ENCODE measurements around the gene NOS1AP.
"Not testable (repeated sequence)": the region's sequence is repeated elsewhere in the genome, so short reads cannot be mapped to it uniquely, and the experiment has no call there.

NOS1AP gene

GRCh38 chr1:162197615-162198421, 128.3 kb downstream of the NOS1AP start:
- no peak for DNase-seq

GRCh38 chr1:162200096-162200847, 130.8 kb downstream of the NOS1AP start:
- no peak for DNase-seq

GRCh38 chr1:162201062-162201461, 131.6 kb downstream of the NOS1AP start:
- DNase-seq, result not testable (repeated sequence)

- no peak for DNase-seq
These were observed 134.8 kb downstream of the NOS1AP start for GRCh38 chr1:162204129-162204822.

GRCh38 chr1:162204823-162205155, 135.3 kb downstream of the NOS1AP start:
- no peak for DNase-seq

- no peak for DNase-seq
These were observed 136.8 kb downstream of the NOS1AP start for GRCh38 chr1:162206300-162206699.

GRCh38 chr1:162206749-162207635, 137.5 kb downstream of the NOS1AP start:
- DNase-seq, result no peak

GRCh38 chr1:162207862-162208261, 138.4 kb downstream of the NOS1AP start:
- no peak for DNase-seq

GRCh38 chr1:162210196-162210595, 140.7 kb downstream of the NOS1AP start:
- DNase-seq, result no peak

GRCh38 chr1:162212713-162213112, 143.2 kb downstream of the NOS1AP start:
- DNase-seq, result no peak

GRCh38 chr1:162213281-162213912, 143.9 kb downstream of the NOS1AP start:
- DNase-seq, result no peak

- no peak for DNase-seq
These were observed 144.7 kb downstream of the NOS1AP start for GRCh38 chr1:162214202-162214601.

GRCh38 chr1:162215902-162216301, 146.4 kb downstream of the NOS1AP start:
- DNase-seq, result no peak

- no peak for DNase-seq
These were observed 147.1 kb downstream of the NOS1AP start for GRCh38 chr1:162216604-162217003.

- DNase-seq, result no peak
These were observed 148.2 kb downstream of the NOS1AP start for GRCh38 chr1:162217706-162218105.

- no peak for DNase-seq
These were observed 149.1 kb downstream of the NOS1AP start for GRCh38 chr1:162218546-162218945.

GRCh38 chr1:162218975-162219374, 149.5 kb downstream of the NOS1AP start:
- no peak for DNase-seq

- DNase-seq, result no peak
These were observed 150.0 kb downstream of the NOS1AP start for GRCh38 chr1:162219461-162219860.

- no peak for DNase-seq
These were observed 150.6 kb downstream of the NOS1AP start for GRCh38 chr1:162220009-162220539.

GRCh38 chr1:162222014-162222413, 152.5 kb downstream of the NOS1AP start:
- no peak for DNase-seq

GRCh38 chr1:162222730-162223129, 153.2 kb downstream of the NOS1AP start:
- DNase-seq, result no peak

GRCh38 chr1:162223488-162223887, 154.0 kb downstream of the NOS1AP start:
- DNase-seq, result no peak
